HCT116 (cell line): ENCODE data around the gene CUBN. TPM values are rescaled to one million over a fixed set of nuclear protein-coding genes. Genes with fewer than 3 reads are reported as not detected.

Experiments used
- ATAC-seq: fragments of 200-7000 bp; cut with Tn5 transposase; 2 replicates; pipeline ENCODE4 v1.9.1; 2020; ENCODE audit warnings: mild to moderate bottlenecking, moderate library complexity
- BruUV-seq: library from RNA; stranded (reverse); fragments of 400-500 nt; replicated peaks from 2 replicates; lab custom pipeline; 2021; lab: Mats Ljungman, UMichigan
- CTCF ChIA-PET: fragments of 300-600 bp; sonication (Branson Sonifier 250); formaldehyde crosslinking; loops from one replicate; lab custom pipeline; 2021; ENCODE audit warnings: antibody characterized with exemption; lab: Charles Lee
- POLR2A ChIA-PET: fragments of 300-600, 350-600 bp; sonication (Branson Sonifier 250); formaldehyde crosslinking; loops from one replicate; lab custom pipeline; 2021; ENCODE audit warnings: antibody characterized with exemption; lab: Charles Lee
- RAD21 ChIA-PET, 2 experiments: fragments of 300-600 bp; sonication (Branson Sonifier 250); formaldehyde crosslinking; loops; one replicate each; lab custom pipeline; 2023; ENCODE audit warnings: low total read pairs in 2 of 2; ENCODE audit not compliant: uncharacterized antibody in 2 of 2, unreplicated experiment in 2 of 2, low non-redundant PET in 1 of 2; lab: Charles Lee
- DNase-seq: peaks from one replicate; pipeline ENCODE4 v3.0.0-alpha.2; 2010; ENCODE audit warnings: low read depth, low spot score
- H2AFZ ChIP-seq: fragments of 200-600 bp; shearing (Covaris generic), sonication (generic); 2 replicates; pipeline ENCODE4 v1.6.1; 2017; ENCODE audit warnings: low read depth, mixed run types, mixed read lengths, antibody characterized with exemption, low read length; ENCODE audit not compliant: poor library complexity, severe bottlenecking
- H3K27ac ChIP-seq: 2 replicates; pipeline ENCODE4 v1.5.1; 2012; ENCODE audit warnings: low read depth, low read length
- H3K27me3 ChIP-seq: fragments of 200-600 bp; sonication (generic); 2 replicates; pipeline ENCODE4 v1.6.1; 2016; ENCODE audit warnings: mixed run types, low read length, mixed read lengths; ENCODE audit not compliant: insufficient read depth
- H3K36me3 ChIP-seq, 2 experiments: fragments of 200-500 bp in 1 of 2; fragments of 200-600 bp in 1 of 2; sonication (Bioruptor generic) in 1 of 2; sonication (generic) in 1 of 2; 2 replicates each; pipeline versions ENCODE4 v1.5.1 to v1.6.1; 2014 to 2016; ENCODE audit warnings: low read length in 2 of 2, inconsistent platforms in 1 of 2, mixed read lengths in 1 of 2, mixed run types in 1 of 2; ENCODE audit not compliant: insufficient read depth in 2 of 2, control insufficient read depth in 1 of 2
- H3K4me1 ChIP-seq, 2 experiments: fragments of 200-600 bp in 1 of 2; sonication (generic) in 1 of 2; 2 replicates each; pipeline versions ENCODE4 v1.5.1 to v1.6.1; 2012 to 2017; ENCODE audit warnings: low read length in 2 of 2, inconsistent platforms in 1 of 2, mild to moderate bottlenecking in 1 of 2, mixed read lengths in 1 of 2, mixed run types in 1 of 2, moderate library complexity in 1 of 2; ENCODE audit not compliant: insufficient read depth in 2 of 2, control insufficient read depth in 1 of 2
- H3K4me2 ChIP-seq: fragments of 200-600 bp; sonication (generic); 2 replicates; pipeline ENCODE4 v1.6.1; 2017; ENCODE audit warnings: mixed run types, low read length, mixed read lengths
- H3K4me3 ChIP-seq, 2 experiments: fragments of 200-600 bp in 1 of 2; sonication (generic) in 1 of 2; replicated peaks in 1 of 2; 2 replicates each; pipeline ENCODE4 v1.5.1; 2011 to 2016; ENCODE audit warnings: low read length in 2 of 2, control low read depth in 1 of 2, low read depth in 1 of 2, mild to moderate bottlenecking in 1 of 2, mixed read lengths in 1 of 2, mixed run types in 1 of 2
- H3K79me2 ChIP-seq: fragments of 200-600 bp; sonication (generic); 2 replicates; pipeline ENCODE4 v1.6.1; 2017; ENCODE audit warnings: mild to moderate bottlenecking, mixed run types, low read length, moderate library complexity, mixed read lengths; ENCODE audit not compliant: insufficient read depth
- H3K9ac ChIP-seq: fragments of 200-600 bp; sonication (generic); 2 replicates; pipeline ENCODE4 v1.6.1; 2016; ENCODE audit warnings: low read length, mixed read lengths
- H3K9me2 ChIP-seq: fragments of 200-600 bp; sonication (generic), shearing (Covaris generic); 2 replicates; pipeline ENCODE4 v1.6.1; 2017; ENCODE audit warnings: mixed run types, mild to moderate bottlenecking, moderate library complexity; ENCODE audit not compliant: insufficient read depth
- H3K9me3 ChIP-seq, 2 experiments: fragments of 200-500 bp in 1 of 2; fragments of 200-600 bp in 1 of 2; sonication (Bioruptor generic) in 1 of 2; sonication (generic) in 1 of 2; 2 replicates each; pipeline ENCODE4 v1.6.1; 2014 to 2017; ENCODE audit warnings: low read length in 2 of 2, mixed read lengths in 2 of 2, inconsistent platforms in 1 of 2, low read depth in 1 of 2, mild to moderate bottlenecking in 1 of 2, mixed run types in 1 of 2, moderate library complexity in 1 of 2; ENCODE audit not compliant: control insufficient read depth in 1 of 2, insufficient read depth in 1 of 2
- H4K20me1 ChIP-seq: fragments of 200-600 bp; sonication (generic), shearing (Covaris generic); 2 replicates; pipeline ENCODE4 v1.6.1; 2017; ENCODE audit warnings: mixed run types, mild to moderate bottlenecking, moderate library complexity; ENCODE audit not compliant: insufficient read depth
- ATF3 ChIP-seq: IDR thresholded peaks from 2 replicates; pipeline ENCODE4 v1.6.1; 2012
- CBX3 ChIP-seq: IDR thresholded peaks from 2 replicates; pipeline ENCODE4 v1.6.1; 2012; ENCODE audit warnings: low read depth
- CEBPB ChIP-seq: IDR thresholded peaks from 2 replicates; pipeline ENCODE4 v1.6.1; 2012; ENCODE audit warnings: low read depth
- EZH2 ChIP-seq: fragments of 200-600 bp; sonication (generic); IDR thresholded peaks from 2 replicates; pipeline ENCODE4 v1.6.1; 2017; ENCODE audit warnings: antibody characterized with exemption, mixed run types
- FOSL1 ChIP-seq: IDR thresholded peaks from 2 replicates; pipeline ENCODE4 v1.6.1; 2012; ENCODE audit warnings: low read depth
- MAX ChIP-seq: IDR thresholded peaks from 2 replicates; pipeline ENCODE4 v1.6.1; 2012
- POLR2AphosphoS5 ChIP-seq: IDR thresholded peaks from 2 replicates; pipeline ENCODE4 v1.6.1; 2011; ENCODE audit warnings: mild to moderate bottlenecking, low read depth, low read length, moderate library complexity
- RAD21 ChIP-seq: IDR thresholded peaks from 2 replicates; pipeline ENCODE4 v1.6.1; 2012; ENCODE audit warnings: low read depth, mild to moderate bottlenecking
- SP1 ChIP-seq: IDR thresholded peaks from 2 replicates; pipeline ENCODE4 v1.6.1; 2012; ENCODE audit warnings: low read depth
- TCF7L2 ChIP-seq: IDR thresholded peaks from 2 replicates; pipeline ENCODE4 v1.7.0; 2011; ENCODE audit warnings: borderline replicate concordance, inconsistent platforms; ENCODE audit not compliant: insufficient read depth, insufficient read length; ENCODE audit errors: extremely low read depth
- ZFX ChIP-seq: fragments of 450-650 bp; IDR thresholded peaks from 2 replicates; pipeline ENCODE4 v1.6.1; 2017
- ZNF274 ChIP-seq: fragments of 200-500 bp; sonication (Bioruptor generic); IDR thresholded peaks from 2 replicates; pipeline ENCODE4 v1.6.1; 2014; ENCODE audit warnings: mild to moderate bottlenecking, low read depth, low read length, inconsistent platforms
- intact Hi-C: fragments of 100-400 bp; cut with micrococcal nuclease; formaldehyde crosslinking; loops from 2 replicates; pipeline ENCODE4 v1.10.0; 2022
- total RNA-seq: library from RNA; stranded (reverse); gene quantifications from one replicate; pipeline ENCODE4 v1.2.1, GENCODE V29; 2021; ENCODE audit not compliant: unreplicated experiment
- TF ChIP-seq, protein P1 (sequence below): IDR thresholded peaks from 2 replicates; pipeline ENCODE4 v1.6.1; 2012; ENCODE audit warnings: low read depth
- TF ChIP-seq, protein P2 (sequence below): IDR thresholded peaks from 2 replicates; pipeline ENCODE4 v1.6.1; 2011; ENCODE audit warnings: mild to moderate bottlenecking, low read length, moderate library complexity; ENCODE audit not compliant: insufficient replicate concordance; ENCODE audit errors: extremely low read depth

Gene CUBN
- total RNA-seq, 1 experiment from 2014 or later = 1.2 TPM

DNA sequence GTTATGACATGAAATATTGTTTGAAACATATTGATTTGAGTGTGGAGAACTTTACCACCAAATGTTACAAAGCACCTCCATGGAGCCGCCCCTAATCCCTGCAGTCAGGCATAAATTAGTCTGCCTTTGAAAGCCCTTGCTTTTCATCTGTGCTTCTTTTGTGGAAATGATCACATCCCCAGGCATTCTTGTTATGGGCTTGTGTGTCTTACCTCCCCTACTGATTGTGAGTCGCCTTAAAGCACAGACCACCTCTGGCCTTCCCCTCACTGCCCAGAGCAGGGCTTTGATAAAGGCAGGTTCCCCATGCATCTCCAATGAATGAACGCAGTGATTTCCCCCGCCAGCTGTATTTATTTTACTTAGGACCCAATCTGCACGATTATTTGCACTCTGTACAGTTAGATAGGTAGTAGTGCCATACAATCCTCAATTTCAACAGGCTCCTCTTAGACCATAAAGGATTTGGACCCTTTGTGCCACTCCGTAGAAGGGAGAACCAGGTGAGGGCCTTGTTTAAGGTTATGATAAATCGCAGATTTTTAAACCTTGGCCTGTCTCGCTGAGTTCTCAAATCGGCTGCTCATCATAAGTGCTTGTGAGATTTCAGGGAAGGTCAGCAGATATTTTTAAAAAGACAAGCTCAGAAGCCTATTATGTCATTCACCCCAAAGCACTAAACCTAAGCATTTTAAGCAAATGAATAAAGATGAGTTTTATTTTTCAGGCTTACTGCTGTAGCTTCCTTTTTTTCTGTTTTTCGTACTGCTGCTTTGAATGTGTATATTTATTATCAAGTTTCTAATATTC lies 107.8 kb downstream of the CUBN start (continued):
- TF ChIP-seq, protein P1, sequence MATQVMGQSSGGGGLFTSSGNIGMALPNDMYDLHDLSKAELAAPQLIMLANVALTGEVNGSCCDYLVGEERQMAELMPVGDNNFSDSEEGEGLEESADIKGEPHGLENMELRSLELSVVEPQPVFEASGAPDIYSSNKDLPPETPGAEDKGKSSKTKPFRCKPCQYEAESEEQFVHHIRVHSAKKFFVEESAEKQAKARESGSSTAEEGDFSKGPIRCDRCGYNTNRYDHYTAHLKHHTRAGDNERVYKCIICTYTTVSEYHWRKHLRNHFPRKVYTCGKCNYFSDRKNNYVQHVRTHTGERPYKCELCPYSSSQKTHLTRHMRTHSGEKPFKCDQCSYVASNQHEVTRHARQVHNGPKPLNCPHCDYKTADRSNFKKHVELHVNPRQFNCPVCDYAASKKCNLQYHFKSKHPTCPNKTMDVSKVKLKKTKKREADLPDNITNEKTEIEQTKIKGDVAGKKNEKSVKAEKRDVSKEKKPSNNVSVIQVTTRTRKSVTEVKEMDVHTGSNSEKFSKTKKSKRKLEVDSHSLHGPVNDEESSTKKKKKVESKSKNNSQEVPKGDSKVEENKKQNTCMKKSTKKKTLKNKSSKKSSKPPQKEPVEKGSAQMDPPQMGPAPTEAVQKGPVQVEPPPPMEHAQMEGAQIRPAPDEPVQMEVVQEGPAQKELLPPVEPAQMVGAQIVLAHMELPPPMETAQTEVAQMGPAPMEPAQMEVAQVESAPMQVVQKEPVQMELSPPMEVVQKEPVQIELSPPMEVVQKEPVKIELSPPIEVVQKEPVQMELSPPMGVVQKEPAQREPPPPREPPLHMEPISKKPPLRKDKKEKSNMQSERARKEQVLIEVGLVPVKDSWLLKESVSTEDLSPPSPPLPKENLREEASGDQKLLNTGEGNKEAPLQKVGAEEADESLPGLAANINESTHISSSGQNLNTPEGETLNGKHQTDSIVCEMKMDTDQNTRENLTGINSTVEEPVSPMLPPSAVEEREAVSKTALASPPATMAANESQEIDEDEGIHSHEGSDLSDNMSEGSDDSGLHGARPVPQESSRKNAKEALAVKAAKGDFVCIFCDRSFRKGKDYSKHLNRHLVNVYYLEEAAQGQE = no peak
- TF ChIP-seq FOSL1 = no peak

DNA sequence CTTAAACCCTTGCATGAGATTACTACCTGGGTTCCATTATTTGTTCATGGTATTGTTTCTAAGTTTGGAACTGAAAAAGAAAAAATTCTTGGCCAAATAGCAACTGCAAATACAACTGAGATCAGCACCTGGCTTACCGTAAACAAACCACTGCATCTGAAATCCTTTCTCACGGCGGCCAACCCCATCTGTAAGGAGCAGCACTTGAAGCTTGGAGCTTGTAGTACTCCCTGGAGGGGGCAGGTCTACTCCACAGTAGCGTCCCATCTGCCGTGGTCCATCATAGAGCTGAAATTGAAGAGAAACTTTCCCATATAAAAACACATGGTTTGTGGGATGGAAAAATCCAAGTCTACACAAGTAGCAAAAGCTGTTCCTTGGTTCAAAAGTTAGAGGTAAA lies 109.9 kb downstream of the CUBN start:
- Histone ChIP-seq H3K4me3 (no peak overlapping the region), H3K4me1 (peaks cover 10 to 17% of the 10 kb centered on the region in 2 experiments; a peak in 3 of 4 replicates), H3K27me3 (no peaks in the 10 kb centered on the region), H3K79me2 (no peaks in the 10 kb centered on the region), H3K9me2 (no peaks in the 10 kb centered on the region; the same call in 1 of the 2 replicates), H3K27ac (no peak overlapping the region), H3K36me3 (no peaks in the 10 kb centered on the region), H4K20me1 (no peaks in the 10 kb centered on the region), H3K9me3 (no peaks in the 10 kb centered on the region), H3K4me2 (no peak overlapping the region), H2AFZ (no peak overlapping the region), H3K9ac (no peak overlapping the region)
- no peak for TF ChIP-seq ATF3
- no peak for TF ChIP-seq POLR2AphosphoS5
- no peak for TF ChIP-seq RAD21
- no peak for TF ChIP-seq MAX
- TF ChIP-seq CBX3 = no peak
- TF ChIP-seq, protein P2, sequence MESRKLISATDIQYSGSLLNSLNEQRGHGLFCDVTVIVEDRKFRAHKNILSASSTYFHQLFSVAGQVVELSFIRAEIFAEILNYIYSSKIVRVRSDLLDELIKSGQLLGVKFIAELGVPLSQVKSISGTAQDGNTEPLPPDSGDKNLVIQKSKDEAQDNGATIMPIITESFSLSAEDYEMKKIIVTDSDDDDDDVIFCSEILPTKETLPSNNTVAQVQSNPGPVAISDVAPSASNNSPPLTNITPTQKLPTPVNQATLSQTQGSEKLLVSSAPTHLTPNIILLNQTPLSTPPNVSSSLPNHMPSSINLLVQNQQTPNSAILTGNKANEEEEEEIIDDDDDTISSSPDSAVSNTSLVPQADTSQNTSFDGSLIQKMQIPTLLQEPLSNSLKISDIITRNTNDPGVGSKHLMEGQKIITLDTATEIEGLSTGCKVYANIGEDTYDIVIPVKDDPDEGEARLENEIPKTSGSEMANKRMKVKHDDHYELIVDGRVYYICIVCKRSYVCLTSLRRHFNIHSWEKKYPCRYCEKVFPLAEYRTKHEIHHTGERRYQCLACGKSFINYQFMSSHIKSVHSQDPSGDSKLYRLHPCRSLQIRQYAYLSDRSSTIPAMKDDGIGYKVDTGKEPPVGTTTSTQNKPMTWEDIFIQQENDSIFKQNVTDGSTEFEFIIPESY = no peak
- no peak for TF ChIP-seq SP1
- no peak for TF ChIP-seq TCF7L2
- TF ChIP-seq ZFX = no peak
- TF ChIP-seq CEBPB = no peak
- no peak for TF ChIP-seq ZNF274
- TF ChIP-seq EZH2 = no peak
- TF ChIP-seq, protein P1 = no peak
- intact Hi-C loops = no loop called here
- ChIA-PET POLR2A (no interaction called here), CTCF (no interaction called here), RAD21 (no interaction called here)
- ATAC-seq (no peak), DNase-seq (no peak)
- no TSS peak for BruUV-seq
